Muscle of back (tissue), 11 donors: Measurements from ENCODE around the gene GRAP2. TPM values are rescaled to one million over a fixed set of nuclear protein-coding genes. Genes with fewer than 3 reads are reported as not detected.

ENCODE experiments used
- DNase-seq, 3 donors: peaks; one replicate each; pipeline versions ENCODE4 v3.0.0 to v3.0.0-alpha.2; 2013
- polyA plus RNA-seq, 10 donors: library from polyadenylated mRNA; unstranded; fragments of 120-200 nt; gene quantifications; one replicate each; pipeline ENCODE4 v1.2.1, GENCODE V29; 2013; ENCODE audit not compliant: insufficient read length in 10 of 10

GRAP2 gene
- polyA plus RNA-seq, 10 donors = 0.37 to 4.2 (median 0.62) TPM

DNA sequence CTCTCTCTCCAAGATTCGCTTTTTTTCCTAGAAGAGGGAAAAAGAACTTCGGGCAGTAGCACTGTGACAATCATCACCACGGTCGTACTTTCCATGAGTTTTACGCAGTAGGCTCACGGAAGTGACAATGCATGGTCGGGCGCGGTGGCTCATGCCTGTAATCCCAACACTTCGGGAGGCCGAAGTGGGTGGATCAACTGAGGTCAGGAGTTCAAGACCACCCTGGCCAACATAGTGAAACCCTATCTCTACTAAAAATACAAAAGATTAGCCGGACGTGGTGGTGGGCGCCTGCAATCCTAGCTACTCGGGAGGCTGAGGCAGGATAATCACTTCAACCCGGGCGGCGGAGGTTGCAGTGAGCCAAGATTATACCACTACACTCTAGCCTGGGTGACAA lies 23.4 kb downstream of the GRAP2 start:
- DNase-seq = no peak

DNA sequence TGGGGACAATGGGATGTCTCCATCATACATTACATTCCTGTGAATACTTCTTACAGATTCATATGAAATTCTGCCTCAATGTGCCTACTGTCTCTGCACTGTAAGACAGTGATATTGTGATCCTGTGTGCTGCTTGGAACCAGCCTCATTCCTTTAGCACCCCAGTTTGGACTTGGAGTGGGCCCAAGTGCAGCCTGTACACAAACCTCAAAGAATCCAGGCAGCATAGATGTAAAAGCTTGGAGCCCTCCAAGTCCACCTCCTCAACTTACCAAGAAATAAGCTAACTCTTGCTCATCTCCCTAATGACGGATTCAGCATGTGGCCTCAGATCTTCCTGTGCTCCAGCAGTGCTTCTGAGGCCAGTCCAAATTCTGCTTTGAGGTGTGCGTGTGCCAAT lies 24.4 kb downstream of the GRAP2 start:
- no peak for DNase-seq

DNA sequence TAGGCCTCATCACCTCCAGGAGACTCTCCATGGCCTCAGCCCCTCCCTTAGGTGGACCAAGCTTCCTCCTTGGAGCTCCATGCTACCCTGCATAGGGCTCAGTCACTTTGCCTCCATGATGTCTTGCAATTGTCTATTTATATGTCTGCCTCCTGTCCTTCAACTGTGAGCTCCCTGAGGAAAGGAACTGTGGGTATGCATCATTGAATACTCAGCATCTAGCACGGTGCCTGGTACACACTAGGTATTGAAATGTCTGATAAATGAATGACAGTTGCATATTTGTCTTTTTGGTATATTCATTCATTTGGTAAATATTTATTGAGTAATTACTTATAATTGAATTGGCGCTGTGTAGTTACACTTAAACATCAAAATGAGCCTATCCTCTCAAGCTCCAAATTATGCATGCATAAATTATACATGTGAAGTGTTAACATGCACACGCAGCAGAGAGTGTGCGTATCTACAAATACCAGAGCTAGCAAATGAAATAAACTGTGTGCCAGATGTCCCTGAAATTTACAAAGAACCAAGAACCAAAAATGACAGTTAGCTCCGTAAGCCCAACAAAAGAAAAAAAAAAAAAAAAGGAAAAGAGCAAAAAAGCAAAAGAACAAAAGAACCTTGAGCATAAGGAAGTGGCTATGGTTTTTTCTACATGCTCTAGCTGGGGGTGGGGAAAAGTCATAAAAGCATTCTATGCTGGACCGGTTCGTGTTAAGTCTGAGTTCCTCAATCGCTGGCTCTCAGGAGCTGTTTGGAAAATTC lies 25.2 kb downstream of the GRAP2 start:
- DNase-seq = no peak

DNA sequence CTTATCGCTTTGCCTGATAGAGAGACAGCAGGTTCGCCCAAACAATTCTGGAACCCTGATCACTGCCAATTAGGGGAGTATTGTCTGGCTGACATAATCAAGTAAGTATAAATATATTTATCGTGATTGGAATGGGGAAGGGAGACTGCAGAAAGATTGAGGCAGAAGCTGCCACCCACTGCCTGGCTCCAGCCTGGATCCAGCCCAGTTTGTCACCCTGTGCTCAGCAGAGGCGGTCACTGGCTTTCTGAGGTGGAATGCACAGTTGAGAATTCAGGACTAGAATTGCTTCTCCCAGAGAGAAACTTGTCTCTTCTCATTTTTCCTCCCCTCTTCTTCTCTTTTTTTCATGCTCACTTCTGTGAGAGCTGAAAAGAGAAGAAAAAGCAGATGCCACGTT lies 25.9 kb downstream of the GRAP2 start:
- no peak for DNase-seq

DNA sequence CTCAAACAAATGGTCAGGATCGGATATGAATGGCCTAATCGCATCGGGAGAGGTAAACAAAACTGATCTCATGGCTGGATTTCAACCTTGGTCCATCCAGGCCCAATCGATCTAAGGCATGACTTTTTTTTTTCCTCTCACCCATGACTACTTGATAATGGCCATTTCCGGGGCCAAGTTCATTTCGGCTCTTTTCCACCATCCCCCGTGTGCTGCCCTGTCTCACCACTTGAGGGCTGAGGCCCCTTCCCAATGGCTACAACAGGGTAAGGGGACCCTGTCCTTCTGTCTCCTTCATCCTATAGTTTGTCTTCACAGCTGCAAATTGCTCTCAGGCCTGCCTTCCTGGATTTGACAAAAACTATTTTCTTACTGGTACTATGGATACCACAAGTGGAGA lies 26.7 kb downstream of the GRAP2 start:
- no peak for DNase-seq

DNA sequence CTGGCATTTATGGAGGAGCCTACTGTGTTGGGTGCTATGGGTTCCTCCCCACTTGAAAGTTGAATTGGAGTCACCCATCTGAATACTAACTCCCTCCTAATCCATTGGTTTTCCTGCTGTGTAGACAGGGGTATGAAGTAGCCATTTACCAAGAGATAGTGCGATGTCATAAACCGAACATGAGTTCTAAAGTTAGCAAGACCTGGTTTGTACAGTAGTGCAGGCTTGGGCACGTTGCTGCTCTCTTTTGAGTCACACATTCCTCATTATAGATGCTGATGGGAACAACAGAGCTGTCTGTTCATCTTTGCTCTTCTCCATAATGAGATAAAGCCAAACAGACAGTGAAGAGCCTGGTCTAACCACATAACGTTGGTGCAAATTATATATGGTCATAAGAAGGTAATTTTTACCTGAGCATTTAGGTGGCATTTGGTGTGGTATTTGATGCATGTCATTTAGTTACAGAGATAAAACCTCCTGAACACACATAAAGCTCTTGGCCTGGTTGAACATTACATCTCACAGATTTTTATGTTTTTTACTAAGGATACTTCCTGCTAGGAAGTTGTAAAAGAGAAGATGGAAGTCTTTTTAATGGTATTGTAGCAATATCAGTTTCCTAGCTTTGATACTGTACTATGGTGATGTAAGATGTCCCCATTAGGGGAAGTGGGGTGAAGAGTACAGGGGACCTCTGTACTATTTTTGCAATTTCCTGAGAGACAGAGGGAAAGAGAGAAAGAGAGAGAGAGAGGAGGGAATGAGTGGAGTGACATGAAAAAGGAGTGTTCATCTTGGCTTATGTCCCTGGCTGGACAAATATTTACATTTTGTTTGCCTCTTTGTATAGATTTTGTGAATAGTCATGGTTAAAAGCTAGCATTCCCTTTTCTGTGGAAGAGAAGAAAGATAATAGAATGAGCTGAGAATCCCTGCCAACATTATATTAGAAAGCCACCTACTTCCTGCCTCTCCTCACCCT lies 27.9 kb downstream of the GRAP2 start:
- no peak for DNase-seq

DNA sequence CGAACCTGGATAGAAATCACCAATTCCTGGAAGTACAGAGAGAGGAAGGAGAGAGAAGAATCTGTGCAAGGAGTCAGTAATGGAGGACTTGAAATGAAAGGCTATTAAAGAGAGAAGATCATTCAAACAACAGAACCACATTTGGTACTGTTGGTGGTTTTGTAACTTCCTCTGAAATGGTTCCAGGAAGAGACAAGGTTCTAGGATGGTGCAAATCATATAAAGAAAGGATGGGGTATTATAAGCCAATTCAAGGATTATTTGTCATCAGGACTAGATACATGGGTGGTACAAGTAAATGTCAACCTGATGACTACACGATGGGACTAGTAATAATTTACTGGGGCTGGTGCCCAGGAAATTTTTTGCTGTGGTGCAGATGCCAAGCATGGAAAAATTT lies 30.4 kb downstream of the GRAP2 start:
- DNase-seq = no peak

DNA sequence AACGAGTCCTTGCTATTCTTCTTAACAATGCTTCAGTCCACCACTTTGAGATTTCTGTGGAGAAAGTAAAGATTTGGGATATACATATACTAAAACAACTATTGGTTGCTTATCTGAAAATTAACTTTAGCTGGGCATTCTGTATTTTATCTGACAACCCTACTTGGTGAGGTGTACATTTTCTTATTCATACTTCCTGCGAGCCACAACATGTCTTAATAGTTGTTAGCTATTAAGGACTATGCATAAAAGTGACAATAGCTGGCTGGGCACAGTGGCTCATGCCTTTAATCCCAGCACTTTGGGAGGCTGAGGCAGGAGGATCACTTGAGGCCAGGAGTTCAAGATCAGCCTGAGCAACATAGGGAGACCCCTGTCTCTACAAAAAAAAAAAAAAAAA lies 31.3 kb downstream of the GRAP2 start:
- no peak for DNase-seq

DNA sequence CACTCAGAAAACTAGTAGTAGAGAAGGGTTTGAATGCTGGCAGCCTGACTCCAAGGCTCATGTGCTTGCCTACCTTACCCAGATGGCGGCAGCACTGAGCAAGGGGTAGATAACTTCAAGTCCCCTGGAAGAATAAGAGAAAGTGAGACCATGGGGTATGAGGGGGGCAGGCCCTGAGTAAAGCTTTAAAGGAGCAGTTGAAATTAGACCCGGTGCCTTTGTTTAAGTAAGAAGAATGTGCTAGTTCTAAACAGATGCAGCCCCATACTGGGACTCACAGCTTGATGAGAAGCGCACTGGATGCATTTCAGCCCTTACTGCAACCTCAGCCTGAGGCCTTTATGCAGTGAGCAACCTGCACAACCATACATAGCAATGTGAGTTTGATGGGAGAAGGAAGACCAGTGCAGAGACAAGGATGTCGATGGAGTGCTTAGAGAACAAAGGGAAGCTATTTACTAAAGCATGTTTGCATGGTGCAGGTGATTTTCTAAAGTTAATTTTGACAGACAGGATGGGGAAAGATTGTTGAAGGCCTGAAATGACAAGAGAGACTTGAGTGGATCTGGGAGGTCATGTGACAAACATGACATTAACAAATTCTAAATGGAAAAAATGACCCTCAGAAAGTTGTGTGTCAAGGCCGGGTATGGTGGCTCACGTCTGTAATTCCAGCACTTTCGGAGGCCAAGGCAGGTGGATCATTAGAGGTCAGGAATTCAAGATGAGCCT lies 32.2 kb downstream of the GRAP2 start:
- DNase-seq = no peak

DNA sequence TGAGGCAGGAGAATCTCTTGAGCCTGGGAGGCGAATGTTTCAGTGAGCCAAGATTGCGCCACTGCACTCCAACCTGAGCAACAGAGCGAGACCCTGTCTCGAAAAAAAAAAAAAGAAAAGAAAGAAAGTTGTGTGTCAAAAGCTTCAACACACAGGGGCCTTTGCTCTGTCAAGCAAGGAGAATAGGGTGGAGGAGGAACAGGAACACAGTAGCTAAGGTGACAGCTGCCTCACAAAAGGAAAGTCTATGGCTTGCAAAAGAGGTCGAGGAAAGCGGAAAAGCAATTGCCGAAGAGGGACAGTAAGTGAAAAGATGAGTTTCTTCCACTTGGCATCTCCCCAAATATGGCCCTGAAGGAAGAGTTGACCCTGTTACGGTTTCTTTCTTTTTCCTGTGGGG lies 32.9 kb downstream of the GRAP2 start:
- DNase-seq = no peak

DNA sequence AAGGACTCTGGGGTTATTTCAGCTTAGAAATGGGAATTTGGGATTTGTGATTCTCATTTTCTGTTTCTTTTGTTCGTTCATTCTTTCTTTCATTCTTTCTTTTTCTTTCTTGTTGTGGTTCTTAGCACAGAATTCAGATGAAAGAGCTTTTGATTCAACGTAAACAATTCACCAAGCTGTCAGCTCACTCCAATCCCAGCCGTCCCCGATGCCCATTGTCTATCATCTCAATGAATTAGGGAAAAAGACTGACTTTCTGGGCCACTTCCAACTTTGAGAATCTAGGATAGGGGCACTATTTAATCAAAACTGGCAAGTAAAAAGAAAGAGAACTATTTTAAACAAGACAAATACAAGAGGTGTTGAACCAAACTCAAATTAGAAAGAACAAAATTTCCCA lies 34.2 kb downstream of the GRAP2 start:
- no peak for DNase-seq

DNA sequence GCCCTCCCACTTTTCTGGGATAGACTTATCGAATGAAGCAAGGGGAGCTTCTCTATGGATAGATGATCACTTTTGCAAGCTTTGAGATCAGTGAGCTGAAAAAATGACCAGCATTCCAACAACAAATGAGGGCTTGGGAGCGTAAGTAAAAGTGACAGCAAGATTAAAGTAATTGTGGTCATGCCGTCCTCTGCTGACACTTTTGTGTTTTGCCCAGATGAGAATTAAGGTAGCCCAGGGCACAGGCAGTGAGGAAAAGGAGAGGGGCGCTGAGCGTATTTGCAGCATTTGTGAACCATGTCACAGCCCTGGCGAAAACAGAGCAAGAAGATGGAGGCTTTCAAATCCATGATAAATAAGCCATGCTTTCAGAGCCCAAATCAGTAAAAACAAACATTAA lies 34.7 kb downstream of the GRAP2 start:
- DNase-seq = no peak

DNA sequence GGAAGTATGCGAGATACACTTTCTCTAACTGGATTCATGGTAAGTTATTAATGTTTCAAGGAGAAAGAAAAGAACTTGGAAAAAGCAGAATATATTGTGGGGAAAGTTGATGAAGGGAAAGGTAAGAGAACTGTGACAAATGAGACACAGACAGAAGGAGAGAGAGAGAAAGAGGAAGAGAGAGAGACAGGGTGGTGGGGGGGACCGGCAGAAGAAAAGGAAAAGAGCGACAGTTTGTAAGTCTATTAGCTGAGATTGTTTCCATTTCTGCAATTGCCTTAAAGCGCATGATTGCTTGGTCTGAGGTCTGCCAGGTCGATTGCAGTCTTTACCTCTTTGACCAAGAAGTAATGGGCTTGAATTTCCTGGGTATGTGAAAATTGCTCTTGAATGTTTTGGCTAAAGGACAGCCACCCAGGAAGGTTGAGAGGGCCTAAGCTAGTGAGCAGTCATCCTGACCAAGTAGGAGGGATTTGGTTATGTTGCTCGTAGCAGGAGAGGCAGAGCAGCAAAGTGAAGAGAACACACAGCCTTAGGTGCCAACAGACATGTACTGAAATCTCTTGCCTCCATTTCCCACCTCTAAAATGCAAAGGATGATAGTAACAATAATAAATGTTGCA lies 35.8 kb downstream of the GRAP2 start:
- DNase-seq = no peak

DNA sequence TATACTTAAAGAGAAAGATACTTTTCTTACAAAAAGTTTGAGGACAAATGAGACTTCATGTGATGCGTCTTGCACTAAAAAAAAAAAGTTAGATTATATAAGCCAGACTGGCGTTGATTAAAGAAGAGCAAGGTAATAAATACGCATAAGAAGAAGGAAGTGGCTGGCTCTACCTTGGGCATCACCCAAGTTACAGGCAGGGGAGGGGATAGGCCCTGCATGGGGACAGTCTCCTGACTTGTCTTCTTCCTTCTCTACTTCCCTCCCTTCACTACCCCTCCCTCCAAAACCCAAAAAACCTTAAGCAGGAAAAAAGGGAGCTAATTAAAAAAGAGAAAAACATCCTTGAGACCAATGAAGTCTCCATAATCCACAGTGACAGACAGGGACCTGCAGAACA lies 37.0 kb downstream of the GRAP2 start:
- no peak for DNase-seq

DNA sequence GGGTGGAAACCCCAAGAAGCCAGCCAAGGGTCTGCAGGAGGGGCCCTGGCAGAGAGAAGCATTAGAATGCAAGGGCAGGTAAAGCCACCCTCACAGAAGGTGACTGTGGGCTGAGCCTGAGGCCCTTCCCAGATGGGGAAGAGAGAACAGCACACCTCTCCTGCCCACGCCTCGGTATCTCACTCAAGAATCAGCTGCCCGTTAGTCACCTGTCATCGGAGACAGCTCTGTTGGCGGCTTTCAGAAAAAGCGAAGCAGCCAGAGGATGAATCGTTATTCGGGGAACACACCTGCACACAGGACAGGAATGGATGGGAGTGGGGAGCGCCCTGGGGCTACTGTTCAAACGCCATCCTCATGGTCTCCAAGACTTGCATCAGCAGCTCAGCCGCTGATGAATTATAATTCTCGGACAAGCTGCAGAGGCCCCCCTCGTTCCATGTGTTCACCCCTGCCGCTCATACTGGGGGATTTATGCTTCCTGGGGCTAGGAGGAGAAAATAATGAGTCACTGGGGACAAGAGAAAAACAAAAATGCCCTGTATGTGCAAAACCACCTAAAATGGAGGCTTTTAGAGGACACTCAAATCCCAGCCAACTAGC lies 37.7 kb downstream of the GRAP2 start:
- no peak for DNase-seq

DNA sequence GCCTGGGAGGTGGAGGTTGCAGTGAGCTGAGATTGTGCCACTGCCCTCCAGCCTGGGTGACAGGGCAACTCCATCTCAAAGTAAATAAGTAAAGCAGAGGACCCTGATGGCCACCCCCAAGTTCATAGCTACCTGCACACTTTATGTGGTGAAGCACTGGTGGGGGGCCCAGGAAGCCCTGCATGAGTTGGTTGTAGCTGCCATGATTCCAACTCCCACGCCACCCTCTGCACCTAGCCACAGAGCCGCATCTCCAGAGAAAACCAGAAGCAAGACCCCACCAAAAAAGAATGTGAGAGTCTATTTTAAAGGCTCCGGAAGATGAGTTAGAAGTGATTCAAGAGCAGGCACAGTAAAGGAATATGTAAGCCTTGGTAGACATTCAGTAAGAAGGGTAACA lies 38.9 kb downstream of the GRAP2 start:
- DNase-seq = no peak

DNA sequence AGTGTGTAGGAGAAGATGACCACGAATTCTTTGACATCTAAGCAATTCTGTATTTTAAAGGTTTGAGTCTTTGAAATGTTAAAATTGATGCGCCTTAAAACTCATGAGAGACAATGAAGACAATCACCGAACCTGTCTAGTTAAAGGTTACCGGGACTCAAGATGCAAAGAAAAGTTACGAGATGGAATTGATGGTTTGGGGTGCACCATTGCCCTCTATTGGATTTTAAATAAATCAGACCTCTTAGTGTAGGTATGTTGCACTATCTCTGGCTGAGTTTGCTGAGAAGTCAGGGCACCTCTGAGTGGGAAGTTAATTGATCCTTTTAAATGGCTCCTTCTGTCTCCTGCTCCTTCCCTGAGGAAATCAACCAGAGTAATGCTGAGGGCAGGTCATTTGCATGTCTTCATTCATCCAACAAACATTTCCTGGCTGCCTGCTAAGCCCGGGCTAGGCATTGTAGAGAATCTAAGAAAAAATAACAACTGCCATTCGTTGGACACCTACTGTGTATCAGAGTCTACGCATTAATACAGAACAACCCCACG lies 39.9 kb downstream of the GRAP2 start:
- DNase-seq = no peak

DNA sequence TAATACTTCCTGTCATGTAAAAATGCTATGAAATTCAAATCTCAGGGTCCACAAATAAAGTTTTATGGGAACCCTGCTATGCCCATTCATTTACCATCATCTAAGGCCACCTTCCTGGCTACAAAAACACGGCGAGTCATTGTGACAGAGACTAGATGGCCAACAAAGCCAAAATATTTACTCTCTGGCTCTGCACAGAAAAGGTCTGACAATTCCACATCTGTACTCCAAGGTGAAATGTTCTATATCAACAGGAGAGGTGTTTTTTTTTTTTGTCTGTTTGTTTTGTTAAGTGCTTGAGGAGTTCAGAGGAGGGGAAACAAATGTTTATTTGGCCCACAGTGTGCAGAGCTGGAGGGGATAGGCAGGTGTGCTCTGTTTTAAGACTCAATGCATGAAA lies 40.7 kb downstream of the GRAP2 start:
- DNase-seq = no peak

DNA sequence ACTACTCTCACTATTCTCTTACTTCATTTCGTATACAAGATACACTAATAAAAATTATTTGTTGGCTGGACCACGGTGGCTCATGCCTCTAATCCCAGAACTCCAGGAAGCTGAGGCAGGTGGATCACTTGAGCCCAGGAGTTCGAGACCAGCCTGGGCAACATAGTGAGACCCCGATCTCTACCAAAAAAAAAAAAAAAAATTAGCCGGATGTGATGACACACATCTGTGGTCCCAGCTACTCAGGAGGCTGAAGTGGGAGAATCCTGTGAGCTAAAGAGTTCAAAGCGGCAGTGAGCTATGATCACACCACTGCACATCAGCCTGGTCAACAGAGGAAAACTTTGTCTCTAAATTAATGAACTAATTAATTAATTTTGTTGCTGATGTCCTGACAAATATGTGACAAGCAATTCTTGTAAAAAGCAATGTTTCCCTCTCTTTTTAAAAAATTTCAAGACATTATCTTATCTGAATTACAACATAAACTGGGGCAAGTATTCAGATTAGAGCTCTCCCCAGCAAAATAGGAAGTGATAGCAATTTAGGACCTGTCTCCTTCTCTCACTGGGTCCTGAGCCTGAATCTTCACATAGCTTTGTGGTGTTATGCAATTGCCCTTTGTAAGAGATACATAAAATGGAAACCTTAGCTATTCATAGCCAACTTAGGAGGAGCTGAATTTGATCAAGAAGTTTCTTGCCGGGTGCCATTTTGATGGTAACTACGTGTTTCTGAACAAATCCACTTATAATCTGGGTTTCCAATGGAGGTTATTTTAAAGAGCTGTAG lies 41.8 kb downstream of the GRAP2 start:
- no peak for DNase-seq

DNA sequence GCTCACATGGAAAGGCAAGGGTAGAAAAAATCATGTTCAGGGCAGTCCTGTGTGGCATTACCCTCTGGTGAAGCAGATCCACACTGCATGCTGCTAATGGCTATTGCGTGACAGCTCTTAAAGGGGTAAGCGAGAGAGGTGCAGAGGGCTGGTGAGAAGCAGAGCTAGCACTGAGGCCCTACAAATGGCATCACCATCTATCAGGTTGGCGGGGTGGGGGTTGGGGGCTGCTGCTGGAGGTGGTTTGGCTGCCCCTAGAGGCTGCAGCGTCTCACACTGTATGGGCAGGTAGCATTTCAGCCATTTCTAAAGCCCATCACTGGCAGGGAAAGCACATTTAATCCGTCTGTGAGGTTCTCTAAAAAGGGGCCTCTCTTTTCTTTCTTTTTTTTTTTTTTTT lies 42.5 kb downstream of the GRAP2 start:
- DNase-seq = no peak
